ENCODE results near the gene GRAMD4. TPM values are rescaled to one million over a fixed set of nuclear protein-coding genes. Genes with fewer than 3 reads are reported as not detected.

The GRAMD4 gene
- total RNA-seq, 4 donors from 2014 or later, result 5.6 to 37.0 (median 15.2) TPM

DNA sequence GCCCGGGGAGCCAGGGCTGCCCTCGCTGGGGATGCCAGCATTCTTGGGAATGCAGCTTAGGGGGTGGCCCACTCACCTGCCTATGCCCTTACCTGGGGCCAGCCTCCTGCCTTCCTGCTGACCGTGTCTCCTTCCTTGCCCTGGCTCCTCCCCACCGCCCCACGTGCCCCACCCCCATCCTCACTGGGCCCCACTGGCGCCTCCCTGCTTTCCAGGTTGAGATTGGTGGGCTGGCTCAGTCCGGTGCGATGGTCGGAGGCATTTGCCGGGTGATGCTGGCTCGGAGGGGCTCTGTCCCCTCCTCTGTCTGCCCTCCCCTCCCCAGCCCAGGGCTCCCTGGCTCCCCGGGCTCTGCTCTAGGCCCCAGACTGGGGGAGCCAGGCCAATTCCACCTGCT is 34.1 kb upstream of the GRAMD4 start:
- no peaks in the 10 kb centered on the region for H3K4me1 ChIP-seq
- TF ChIP-seq POLR2A (IDR thresholded peaks at IDR 0.05), result no peak
- TF ChIP-seq, protein P1, sequence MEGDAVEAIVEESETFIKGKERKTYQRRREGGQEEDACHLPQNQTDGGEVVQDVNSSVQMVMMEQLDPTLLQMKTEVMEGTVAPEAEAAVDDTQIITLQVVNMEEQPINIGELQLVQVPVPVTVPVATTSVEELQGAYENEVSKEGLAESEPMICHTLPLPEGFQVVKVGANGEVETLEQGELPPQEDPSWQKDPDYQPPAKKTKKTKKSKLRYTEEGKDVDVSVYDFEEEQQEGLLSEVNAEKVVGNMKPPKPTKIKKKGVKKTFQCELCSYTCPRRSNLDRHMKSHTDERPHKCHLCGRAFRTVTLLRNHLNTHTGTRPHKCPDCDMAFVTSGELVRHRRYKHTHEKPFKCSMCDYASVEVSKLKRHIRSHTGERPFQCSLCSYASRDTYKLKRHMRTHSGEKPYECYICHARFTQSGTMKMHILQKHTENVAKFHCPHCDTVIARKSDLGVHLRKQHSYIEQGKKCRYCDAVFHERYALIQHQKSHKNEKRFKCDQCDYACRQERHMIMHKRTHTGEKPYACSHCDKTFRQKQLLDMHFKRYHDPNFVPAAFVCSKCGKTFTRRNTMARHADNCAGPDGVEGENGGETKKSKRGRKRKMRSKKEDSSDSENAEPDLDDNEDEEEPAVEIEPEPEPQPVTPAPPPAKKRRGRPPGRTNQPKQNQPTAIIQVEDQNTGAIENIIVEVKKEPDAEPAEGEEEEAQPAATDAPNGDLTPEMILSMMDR (IDR thresholded peaks at IDR 0.05), result no peak
- DNase-seq, result no peak
- H3K9me3 ChIP-seq, result no peaks in the 10 kb centered on the region
- no peaks in the 10 kb centered on the region for H3K27me3 ChIP-seq
- no peak overlapping the region for H3K4me3 ChIP-seq
- H3K36me3 ChIP-seq, result no peaks in the 10 kb centered on the region
- no peak overlapping the region for H3K27ac ChIP-seq
- intact Hi-C loops (cut with DNase I; ENCODE audit: low total_unique reads), result no loop called here

DNA sequence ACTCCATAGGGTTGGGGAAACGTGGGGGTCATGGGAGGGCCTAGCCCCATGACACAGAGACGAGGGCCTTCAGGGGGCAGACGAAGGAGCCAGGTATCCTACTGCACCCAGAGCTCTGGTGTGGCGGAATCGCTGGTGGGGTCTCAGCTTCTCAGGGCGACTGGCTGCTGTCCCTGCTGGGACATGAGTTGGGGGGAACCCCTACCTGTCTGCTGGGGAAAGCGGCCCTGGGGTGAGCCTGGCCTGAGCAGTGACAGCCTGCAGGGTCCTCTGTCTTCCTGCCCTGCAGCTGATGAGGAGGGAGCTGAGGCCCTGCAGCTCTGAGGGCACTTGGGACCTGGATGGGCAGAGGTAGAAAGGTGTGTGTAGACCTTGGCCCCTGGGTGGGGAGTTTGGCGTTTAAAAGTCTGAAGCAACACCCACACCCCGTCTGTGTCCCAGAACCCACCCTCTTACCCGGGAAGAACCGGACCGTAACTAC is 33.6 kb upstream of the GRAMD4 start:
- Histone ChIP-seq H3K27me3 (no peaks in the 10 kb centered on the region), H3K36me3 (no peaks in the 10 kb centered on the region), H3K4me3 (no peak overlapping the region), H3K27ac (no peak overlapping the region), H3K4me1 (no peaks in the 10 kb centered on the region), H3K9me3 (no peaks in the 10 kb centered on the region)
- no peak for DNase-seq
- intact Hi-C loops (cut with DNase I; ENCODE audit: low total_unique reads), result no loop called here
- TF ChIP-seq, protein P1 (IDR thresholded peaks at IDR 0.05), result no peak
- TF ChIP-seq POLR2A (IDR thresholded peaks at IDR 0.05), result no peak

DNA sequence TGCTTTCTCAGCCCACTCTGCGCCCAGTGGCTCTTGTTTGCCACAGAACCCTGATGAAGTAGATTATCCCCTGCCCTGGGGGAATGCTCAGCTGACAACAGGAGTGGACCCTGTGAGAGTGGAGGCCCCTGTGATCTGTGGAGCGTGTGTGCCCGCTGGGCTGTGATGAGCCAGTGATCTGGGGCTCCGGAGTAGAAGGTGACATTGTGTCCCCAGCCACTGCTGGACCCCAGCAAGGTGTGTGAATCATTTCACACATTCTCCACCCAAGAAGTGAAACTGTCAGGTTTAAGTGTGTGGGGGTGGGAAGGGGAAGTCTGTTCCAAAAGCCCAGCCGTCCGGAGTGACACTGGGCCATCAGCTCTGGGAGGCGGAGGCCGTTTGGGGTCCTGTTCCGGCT is 33.1 kb upstream of the GRAMD4 start:
- DNase-seq, result no peak
- TF ChIP-seq POLR2A (IDR thresholded peaks at IDR 0.05), result no peak
- TF ChIP-seq, protein P1 (IDR thresholded peaks at IDR 0.05), result no peak
- Histone ChIP-seq H3K9me3 (no peaks in the 10 kb centered on the region), H3K27me3 (no peaks in the 10 kb centered on the region), H3K4me1 (no peaks in the 10 kb centered on the region), H3K27ac (no peak overlapping the region), H3K36me3 (no peaks in the 10 kb centered on the region), H3K4me3 (no peak overlapping the region)
- intact Hi-C loops (cut with DNase I; ENCODE audit: low total_unique reads), result no loop called here

DNA sequence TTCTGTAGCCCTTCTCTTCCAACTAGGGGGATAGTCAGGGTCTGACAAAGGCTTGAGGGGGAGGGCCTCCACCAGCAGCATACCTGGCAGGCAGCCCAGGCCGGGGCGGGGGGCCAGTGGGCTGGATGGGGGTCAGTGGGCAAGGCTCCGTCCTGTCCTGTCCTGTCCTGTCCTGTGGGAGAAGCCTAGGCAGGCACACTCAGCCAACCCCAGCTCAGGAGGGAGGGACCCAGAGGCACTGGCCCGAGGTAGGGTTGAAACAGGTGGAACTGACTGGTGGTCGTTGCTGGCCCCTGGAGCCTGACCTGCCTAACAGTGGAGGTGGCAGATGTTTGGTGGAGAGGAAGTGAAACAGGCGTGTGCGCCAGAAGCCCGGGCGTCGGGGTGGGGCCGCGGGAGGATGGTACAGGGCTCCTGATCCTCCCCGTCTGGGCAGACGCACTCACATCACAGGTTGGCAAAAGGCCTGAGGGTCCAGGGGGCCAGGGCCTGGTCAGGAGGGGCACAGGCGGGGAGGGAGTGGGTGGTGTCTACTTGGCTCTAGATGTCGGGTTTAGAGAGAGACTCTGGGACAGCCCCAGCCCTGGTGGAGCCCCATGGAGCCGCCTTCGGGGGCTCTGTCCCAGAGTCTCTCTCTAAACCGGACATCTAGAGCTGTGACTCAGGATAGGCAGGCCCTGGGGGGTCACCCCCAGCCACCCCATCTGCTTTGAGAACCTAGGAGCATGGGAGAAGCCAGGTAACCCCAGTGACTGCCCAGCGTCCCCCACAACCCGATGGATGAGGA is 32.5 kb upstream of the GRAMD4 start:
- intact Hi-C loops (cut with DNase I; ENCODE audit: low total_unique reads), result no loop called here
- Histone ChIP-seq H3K36me3 (no peaks in the 10 kb centered on the region), H3K4me3 (no peak overlapping the region), H3K27me3 (no peaks in the 10 kb centered on the region), H3K9me3 (no peaks in the 10 kb centered on the region), H3K27ac (no peak overlapping the region), H3K4me1 (no peaks in the 10 kb centered on the region)
- TF ChIP-seq, protein P1 (IDR thresholded peaks at IDR 0.05), result no peak
- TF ChIP-seq POLR2A (IDR thresholded peaks at IDR 0.05), result no peak
- no peak for DNase-seq

DNA sequence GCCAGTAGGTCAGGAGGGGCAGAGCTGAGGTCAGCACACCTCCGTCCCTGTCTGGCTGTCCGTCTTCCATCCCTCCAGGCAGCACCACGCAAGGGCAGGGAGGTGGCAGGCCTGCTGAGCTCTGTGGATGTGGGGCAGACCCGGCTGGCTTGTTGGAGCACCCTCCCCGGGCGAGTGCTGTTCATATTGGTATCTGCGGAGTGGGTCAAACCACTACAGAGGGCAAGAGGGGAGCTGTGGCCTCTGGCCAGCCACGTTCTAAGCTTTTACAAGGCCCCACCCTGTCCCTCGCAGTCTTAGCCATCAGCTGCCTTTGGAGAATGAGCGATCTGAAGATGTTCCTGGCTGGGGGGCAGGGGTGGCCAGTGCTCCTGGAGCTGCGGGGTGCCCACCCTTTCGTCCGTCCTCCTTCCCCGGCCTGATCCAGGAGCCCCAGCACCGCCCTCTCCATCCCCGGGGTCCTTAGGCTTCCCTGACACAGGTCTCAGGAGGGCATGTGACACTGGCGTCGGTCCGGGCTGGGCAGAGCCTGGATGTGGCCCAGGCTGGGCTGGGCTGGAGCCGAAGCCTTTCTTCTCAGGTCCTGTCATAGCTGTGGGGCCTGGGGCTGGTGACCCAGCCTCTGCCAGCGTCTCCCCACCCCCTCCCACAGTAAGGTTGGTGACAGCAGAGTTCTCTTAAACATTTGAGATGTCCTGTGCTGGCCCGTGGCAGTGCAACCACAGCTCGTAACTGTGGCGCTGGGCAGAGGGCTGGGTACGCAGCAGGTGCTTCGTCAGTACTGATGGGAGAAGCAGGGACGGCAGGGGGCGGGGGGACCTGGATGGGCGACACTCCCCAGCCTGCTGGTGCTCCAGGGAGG is 31.7 kb upstream of the GRAMD4 start:
- Histone ChIP-seq H3K4me3 (no peak overlapping the region), H3K27ac (no peak overlapping the region), H3K4me1 (no peaks in the 10 kb centered on the region), H3K27me3 (no peaks in the 10 kb centered on the region), H3K36me3 (no peaks in the 10 kb centered on the region), H3K9me3 (no peaks in the 10 kb centered on the region)
- TF ChIP-seq POLR2A (IDR thresholded peaks at IDR 0.05), result no peak
- TF ChIP-seq, protein P1 (IDR thresholded peaks at IDR 0.05), result no peak
- no peak for DNase-seq
- intact Hi-C loops (cut with DNase I; ENCODE audit: low total_unique reads), result no loop called here

Measured in uterus (tissue), 4 donors.